Trophoblast cell (in vitro differentiated cells and primary cell): ENCODE data around the gene TSPAN4.
A peak's percentile ranks its signal among the peaks of the same experiment; 100 is the strongest.

Experiments
- DNase-seq, 2 donors: peaks; one replicate each; pipeline ENCODE4 v3.0.0-alpha.2; 2016
- H2AFZ ChIP-seq: 2 replicates; pipeline ENCODE4 v1.6.1; 2013; ENCODE audit warnings: low read length, moderate library complexity, mild to moderate bottlenecking; ENCODE audit not compliant: insufficient read depth, poor library complexity
- H2AK5ac ChIP-seq: 2 replicates; pipeline ENCODE4 v1.6.1; 2013; ENCODE audit warnings: mild to moderate bottlenecking, low read length
- H2BK120ac ChIP-seq: 2 replicates; pipeline ENCODE4 v1.6.1; 2013; ENCODE audit warnings: low read length, mild to moderate bottlenecking, moderate library complexity; ENCODE audit not compliant: insufficient read depth, poor library complexity
- H2BK12ac ChIP-seq: 2 replicates; pipeline ENCODE4 v1.6.1; 2013; ENCODE audit warnings: mild to moderate bottlenecking, low read length, moderate library complexity
- H2BK5ac ChIP-seq: 2 replicates; pipeline ENCODE4 v1.6.1; 2013; ENCODE audit warnings: low read length, low read depth, moderate library complexity, mild to moderate bottlenecking; ENCODE audit not compliant: poor library complexity
- H3K14ac ChIP-seq: 2 replicates; pipeline ENCODE4 v1.6.1; 2013; ENCODE audit warnings: mild to moderate bottlenecking, low read length
- H3K18ac ChIP-seq: 2 replicates; pipeline ENCODE4 v1.6.1; 2013; ENCODE audit warnings: mild to moderate bottlenecking, low read length
- H3K23ac ChIP-seq: 2 replicates; pipeline ENCODE4 v1.6.1; 2013; ENCODE audit warnings: low read length
- H3K27ac ChIP-seq: 2 replicates; pipeline ENCODE4 v1.5.1; 2013; ENCODE audit warnings: low read depth, mild to moderate bottlenecking, inconsistent platforms, low read length, moderate library complexity
- H3K27me3 ChIP-seq: 2 replicates; pipeline ENCODE4 v1.6.1; 2013; ENCODE audit warnings: inconsistent platforms, mild to moderate bottlenecking, low read length, moderate library complexity; ENCODE audit not compliant: insufficient read depth
- H3K36me3 ChIP-seq, 2 experiments: 1 replicate in 1 of 2; 2 replicates in 1 of 2; pipeline ENCODE4 v1.6.1; 2013; ENCODE audit warnings: low read length in 2 of 2, mild to moderate bottlenecking in 2 of 2, moderate library complexity in 1 of 2; ENCODE audit not compliant: insufficient read depth in 2 of 2, control insufficient read depth in 1 of 2
- H3K4ac ChIP-seq: 2 replicates; pipeline ENCODE4 v1.6.1; 2013; ENCODE audit warnings: low read depth, mild to moderate bottlenecking, low read length, moderate library complexity
- H3K4me1 ChIP-seq, 2 experiments: 1 replicate in 1 of 2; 2 replicates in 1 of 2; pipeline ENCODE4 v1.6.1; 2013; ENCODE audit warnings: low read length in 2 of 2, mild to moderate bottlenecking in 2 of 2, moderate library complexity in 1 of 2; ENCODE audit not compliant: insufficient read depth in 2 of 2, control insufficient read depth in 1 of 2
- H3K4me2 ChIP-seq: 2 replicates; pipeline ENCODE4 v1.6.1; 2013; ENCODE audit warnings: inconsistent platforms, mild to moderate bottlenecking, low read length, moderate library complexity
- H3K4me3 ChIP-seq: 2 replicates; pipeline ENCODE4 v1.5.1; 2013; ENCODE audit warnings: mild to moderate bottlenecking, low read depth, low read length, inconsistent platforms
- H3K79me1 ChIP-seq: one replicate; pipeline ENCODE4 v1.6.1; 2013; ENCODE audit warnings: low read length
- H3K79me2 ChIP-seq: 2 replicates; pipeline ENCODE4 v1.6.1; 2013; ENCODE audit warnings: low read length, mild to moderate bottlenecking; ENCODE audit not compliant: control insufficient read depth, insufficient read depth, poor library complexity
- H3K9ac ChIP-seq: 2 replicates; pipeline ENCODE4 v1.6.1; 2013; ENCODE audit warnings: mild to moderate bottlenecking, low read length
- H3K9me3 ChIP-seq: 2 replicates; pipeline ENCODE4 v1.6.1; 2013; ENCODE audit warnings: low read depth, mild to moderate bottlenecking, control low read depth, inconsistent platforms, low read length; ENCODE audit not compliant: insufficient read depth
- H4K12ac ChIP-seq: 2 replicates; pipeline ENCODE4 v1.6.1; 2013; ENCODE audit warnings: low read depth, mild to moderate bottlenecking, low read length, moderate library complexity
- H4K8ac ChIP-seq: 2 replicates; pipeline ENCODE4 v1.6.1; 2013; ENCODE audit warnings: low read depth, mild to moderate bottlenecking, low read length, moderate library complexity
- H4K91ac ChIP-seq: one replicate; pipeline ENCODE4 v1.6.1; 2013; ENCODE audit warnings: low read depth, mild to moderate bottlenecking, low read length, moderate library complexity
- WGBS: extraction: QIAGEN DNeasy Blood & Tissue Kit; methylation state at CpG from one replicate; pipeline ENCODE4 v1.1.7; 2013; ENCODE audit warnings: missing lambda C conversion rate; ENCODE audit not compliant: insufficient read length, insufficient coverage; ENCODE audit errors: extremely low coverage; 5-methylcytosine and 5-hydroxymethylcytosine counted together

Gene TSPAN4

DNA sequence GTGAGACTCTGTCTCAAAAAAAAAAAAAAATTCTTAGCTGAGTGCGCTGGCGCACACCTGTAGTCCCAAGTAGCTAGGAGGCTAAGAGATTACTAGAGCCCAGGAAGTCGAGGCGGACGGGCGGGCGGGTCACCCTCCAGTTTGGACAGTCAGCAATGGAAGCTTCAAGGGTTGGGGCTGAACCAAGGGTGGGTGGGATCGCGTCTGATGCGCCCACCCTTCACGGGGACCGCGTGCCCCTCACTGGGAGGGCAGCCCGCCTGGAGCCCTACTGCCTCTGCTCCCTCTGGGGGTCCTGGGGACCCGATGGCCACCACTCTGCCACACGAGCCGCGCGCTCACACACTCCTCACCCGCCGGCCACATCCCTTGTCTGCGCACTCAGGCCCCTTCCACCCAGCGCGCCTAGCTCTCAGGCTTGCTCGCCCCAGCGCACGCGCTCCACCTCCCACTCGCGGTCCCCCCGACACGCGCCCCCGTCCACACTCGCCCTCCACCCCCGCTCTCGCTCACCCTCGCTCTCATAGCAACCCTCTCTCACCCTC lies 67.5 kb downstream of the TSPAN4 start:
- Histone ChIP-seq H3K79me2 (peaks cover 12% of the 10 kb centered on the region), H3K9me3 (no peaks in the 10 kb centered on the region), H3K4ac (peak overlapping the region; percentile 81), H3K79me1 (peaks cover 13% of the 10 kb centered on the region), H3K4me3 (peak overlapping the region; percentile 100), H2AFZ (peak overlapping the region; percentile 97), H3K4me1 (peaks cover 5 to 11% of the 10 kb centered on the region in 2 experiments), H3K18ac (peak overlapping the region; percentile 97), H2BK5ac (no peak overlapping the region), H4K91ac (peak overlapping the region; percentile 88), H2AK5ac (peak overlapping the region; percentile 85), H2BK120ac (peak overlapping the region; percentile 72), H3K23ac (no peak overlapping the region), H3K9ac (peak overlapping the region; percentile 95), H3K14ac (peak overlapping the region; percentile 95), H4K12ac (peak overlapping the region; percentile 91), H2BK12ac (no peak overlapping the region), H3K27me3 (no peaks in the 10 kb centered on the region), H3K36me3 (peaks cover 4 to 7% of the 10 kb centered on the region in 2 experiments), H4K8ac (peak overlapping the region; percentile 97), H3K27ac (no peak overlapping the region), H3K4me2 (peak overlapping the region; percentile 97)
- WGBS: no CpG with 5 or more reads among the region's 38 CpGs
- no peak for DNase-seq

DNA sequence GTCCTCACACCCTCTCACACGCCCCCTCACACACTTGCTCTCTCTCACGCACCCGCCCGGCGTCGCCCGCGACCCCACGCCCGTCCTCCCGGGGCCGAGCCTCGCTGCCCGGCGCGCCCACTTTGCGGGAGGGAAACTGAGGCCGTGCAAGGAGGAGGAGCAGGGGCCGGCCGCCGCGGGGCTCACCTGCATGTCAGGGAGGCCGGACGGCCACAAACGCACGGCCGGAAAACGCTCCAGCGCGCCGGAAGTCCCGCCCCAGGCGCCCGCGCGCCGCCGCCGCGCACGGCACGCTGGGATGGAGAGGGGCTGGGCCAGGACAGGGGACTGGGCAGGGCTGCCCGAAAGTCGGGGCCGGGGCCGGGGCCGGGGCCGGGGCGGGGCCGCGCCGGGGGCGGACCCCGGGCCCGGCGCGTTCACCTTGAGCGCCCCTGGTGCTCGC lies 68.0 kb downstream of the TSPAN4 start, which contains the start of gene CHID1:
Gene CHID1 (minus strand): TSS at position 222 of the 442 bp plus-strand sequence. CDS start 5,994 bp downstream, outside the sequence.
- peaks cover 4 to 7% of the 10 kb centered on the region in 2 experiments for H3K36me3 ChIP-seq
- H4K12ac ChIP-seq: peak within 1 kb of the TSS; percentile 95
- H2BK5ac ChIP-seq: peak within 1 kb of the TSS; percentile 70
- H3K79me2 ChIP-seq: peaks cover 12% of the 10 kb centered on the region
- H2AK5ac ChIP-seq: peak within 1 kb of the TSS; percentile 96
- H2AFZ ChIP-seq: peak within 1 kb of the TSS; percentile 97
- peak within 1 kb of the TSS; percentile 81 for H3K4ac ChIP-seq
- peaks cover 5 to 11% of the 10 kb centered on the region in 2 experiments for H3K4me1 ChIP-seq
- H2BK12ac ChIP-seq: no peak within 1 kb of the TSS
- peak within 1 kb of the TSS; percentile 95 for H3K14ac ChIP-seq
- peak within 1 kb of the TSS; percentile 98 for H4K91ac ChIP-seq
- no CpG with 5 or more reads among the region's 59 CpGs for WGBS
- peak within 1 kb of the TSS; percentile 37 for H3K23ac ChIP-seq
- H3K18ac ChIP-seq: peak within 1 kb of the TSS; percentile 97
- peak within 1 kb of the TSS; percentile 95 for H2BK120ac ChIP-seq
- H3K79me1 ChIP-seq: peaks cover 13% of the 10 kb centered on the region
- no peaks in the 10 kb centered on the region for H3K27me3 ChIP-seq
- H3K4me3 ChIP-seq: peak within 1 kb of the TSS; percentile 100
- peak within 1 kb of the TSS; percentile 95 for H3K9ac ChIP-seq
- peak within 1 kb of the TSS; percentile 97 for H4K8ac ChIP-seq
- H3K27ac ChIP-seq: peak within 1 kb of the TSS; percentile 75
- peak within 1 kb of the TSS; percentile 99 for H3K4me2 ChIP-seq
- no peaks in the 10 kb centered on the region for H3K9me3 ChIP-seq
- peak; percentile 79 to 89 for DNase-seq

DNA sequence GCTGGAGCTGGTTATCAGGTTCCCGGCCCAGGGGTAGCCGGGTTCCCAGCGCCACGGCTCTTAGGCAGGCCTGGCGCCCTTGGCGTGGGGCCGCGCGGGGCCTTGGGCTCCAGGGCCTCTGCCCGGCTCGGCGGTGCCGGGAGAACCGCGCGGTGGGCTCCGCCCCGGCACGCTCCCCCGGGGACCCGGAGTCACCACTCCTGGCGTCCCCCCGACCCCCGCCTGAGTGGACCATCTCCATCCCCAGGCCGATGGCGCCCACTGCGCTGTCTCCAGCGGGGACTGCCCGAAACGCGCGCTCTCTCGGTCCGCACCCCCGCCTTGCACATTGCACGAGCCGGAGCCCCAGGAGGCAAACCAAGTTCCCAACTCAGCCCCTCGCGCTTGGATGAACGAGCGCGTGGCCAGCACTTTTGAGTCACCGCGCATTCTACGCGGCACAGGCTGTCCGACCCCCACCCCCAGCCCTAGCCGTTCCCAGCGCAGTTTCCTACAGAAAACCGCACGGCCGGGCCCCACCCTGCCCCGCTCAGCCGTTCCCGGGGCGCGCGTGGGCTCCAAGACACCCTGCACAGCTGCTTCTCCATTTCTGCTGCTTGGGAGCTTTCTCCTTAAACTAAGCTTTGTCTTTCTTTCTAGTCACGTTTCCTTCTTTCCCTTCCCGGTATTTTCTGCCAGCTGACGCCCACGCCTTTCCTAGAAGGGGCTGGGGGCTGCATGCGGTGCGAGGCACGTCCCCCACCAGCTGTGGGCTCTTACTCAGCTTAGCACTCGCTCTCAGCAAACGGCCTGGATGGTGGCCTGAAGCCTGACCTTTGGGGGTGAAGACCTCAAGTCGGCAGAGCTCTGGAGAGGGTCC lies 68.6 kb downstream of the TSPAN4 start:
- Histone ChIP-seq H2AFZ (peak overlapping the region; percentile 97), H2BK12ac (no peak overlapping the region), H2BK120ac (peak overlapping the region; percentile 95), H3K79me2 (peaks cover 12% of the 10 kb centered on the region), H3K4me3 (peak overlapping the region; percentile 71), H3K18ac (peak overlapping the region; percentile 75), H3K23ac (peak overlapping the region; percentile 37), H2AK5ac (peak overlapping the region; percentile 96), H4K8ac (peak overlapping the region; percentile 80), H3K79me1 (peaks cover 13% of the 10 kb centered on the region), H3K4ac (peak overlapping the region; percentile 50), H3K4me2 (peak overlapping the region; percentile 99), H3K36me3 (peaks cover 4 to 7% of the 10 kb centered on the region in 2 experiments), H3K4me1 (peaks cover 5 to 11% of the 10 kb centered on the region in 2 experiments), H3K9ac (peak overlapping the region; percentile 82), H4K12ac (peak overlapping the region; percentile 95), H3K27ac (peak overlapping the region; percentile 75), H3K14ac (peak overlapping the region; percentile 83), H4K91ac (peak overlapping the region; percentile 98), H3K27me3 (no peaks in the 10 kb centered on the region), H3K9me3 (no peaks in the 10 kb centered on the region), H2BK5ac (peak overlapping the region; percentile 70)
- WGBS: no CpG with 5 or more reads among the region's 68 CpGs
- peak in 1 of 2 donors; percentile 29 for DNase-seq

DNA sequence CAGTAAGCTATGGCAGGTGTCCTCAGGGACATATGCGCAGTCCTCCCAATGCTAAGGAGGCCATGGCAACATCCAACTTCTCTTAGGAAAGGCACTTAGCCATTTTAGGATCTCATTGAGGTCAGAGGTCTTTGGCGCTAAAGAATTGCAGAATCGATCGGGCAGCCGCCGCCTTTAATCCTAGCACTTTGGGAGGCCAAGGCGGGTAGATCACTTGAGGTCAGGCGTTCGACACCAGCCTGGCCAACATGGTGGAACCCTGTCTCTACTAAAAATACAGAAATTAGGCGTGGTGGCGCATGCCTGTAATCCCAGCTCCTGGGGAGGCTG lies 69.2 kb downstream of the TSPAN4 start:
- peak overlapping the region; percentile 95 for H4K12ac ChIP-seq
- DNase-seq: no peak
- H3K4me1 ChIP-seq: peaks cover 5 to 11% of the 10 kb centered on the region in 2 experiments
- no peak overlapping the region for H4K91ac ChIP-seq
- peaks cover 13% of the 10 kb centered on the region for H3K79me1 ChIP-seq
- H3K4me3 ChIP-seq: no peak overlapping the region
- no peak overlapping the region for H3K14ac ChIP-seq
- no peak overlapping the region for H3K23ac ChIP-seq
- H2AFZ ChIP-seq: no peak overlapping the region
- H3K27ac ChIP-seq: no peak overlapping the region
- H2AK5ac ChIP-seq: no peak overlapping the region
- H3K79me2 ChIP-seq: peaks cover 12% of the 10 kb centered on the region
- H2BK120ac ChIP-seq: no peak overlapping the region
- WGBS: no CpG with 5 or more reads among the region's 11 CpGs
- peak overlapping the region; percentile 82 for H3K9ac ChIP-seq
- peak overlapping the region; percentile 99 for H3K4me2 ChIP-seq
- H3K9me3 ChIP-seq: no peaks in the 10 kb centered on the region
- H2BK12ac ChIP-seq: no peak overlapping the region
- H2BK5ac ChIP-seq: no peak overlapping the region
- H4K8ac ChIP-seq: peak overlapping the region; percentile 80
- no peak overlapping the region for H3K18ac ChIP-seq
- no peak overlapping the region for H3K4ac ChIP-seq
- H3K27me3 ChIP-seq: no peaks in the 10 kb centered on the region
- peaks cover 0 to 7% of the 10 kb centered on the region in 2 experiments for H3K36me3 ChIP-seq
